Upper lobe of left lung (tissue), 4 donors: Measurements from ENCODE around the gene CHCHD1.

Experiments used
- CTCF ChIP-seq, 6 experiments: fragments of 450-650 bp in 4 of 6; fragments of 200-600 bp in 2 of 6; sonication (generic) in 2 of 6; IDR thresholded peaks; one replicate each; pipeline ENCODE4 v1.5.1; 2016 to 2019; ENCODE audit warnings: antibody characterized with exemption in 6 of 6
- POLR2A ChIP-seq, 4 donors: fragments of 450-650 bp; IDR thresholded peaks; one replicate each; pipeline ENCODE4 v1.5.1; 2016 to 2017; ENCODE audit warnings: antibody characterized with exemption in 4 of 4, mild to moderate bottlenecking in 2 of 4

GRCh38 chr10:73780966-73781365, 882 bp upstream of the CHCHD1 start:
- TF ChIP-seq CTCF (IDR thresholded peaks at IDR 0.05) (no peak), POLR2A (IDR thresholded peaks at IDR 0.05) (no peak)
